Ramos (cell line): ENCODE data around the gene ASTE1.

Experiments
- in situ Hi-C: fragments of 300-500 bp; cut with MboI; formaldehyde crosslinking; loops from one replicate; pipeline ENCODE4 v1.14.3; 2022; ENCODE audit warnings: low sequenced_read_pairs; ENCODE audit not compliant: unreplicated experiment

The ASTE1 gene

GRCh38 chr3:131026321-131027151 is at the start of gene ASTE1, which contains the start of gene NEK11:
TSS of gene ASTE1 (minus strand) at chr3:131026825. CDS start at chr3:131025306, 1,519 bp downstream.
TSS of gene NEK11 (plus strand) at chr3:131026877. CDS start at chr3:131029709, 2,832 bp downstream.
- in situ Hi-C loops, result loop anchor here (25.0 kb wide), 2 partner anchors 1011 to 1361 kb away; partner anchors contain the start of gene CPNE4

- in situ Hi-C loops, result no loop called here
These were observed 49.2 kb upstream of the ASTE1 start for GRCh38 chr3:131075632-131076328.

GRCh38 chr3:131072845-131073244 is 46.2 kb upstream of the ASTE1 start:
- in situ Hi-C loops, result no loop called here

- in situ Hi-C loops, result no loop called here
These were observed 45.5 kb upstream of the ASTE1 start for GRCh38 chr3:131072099-131072559.

GRCh38 chr3:131067983-131068382 is 41.4 kb upstream of the ASTE1 start:
- in situ Hi-C loops, result no loop called here

- in situ Hi-C loops, result no loop called here
These were observed 26.6 kb upstream of the ASTE1 start for GRCh38 chr3:131053043-131053859.

- in situ Hi-C loops, result no loop called here
These were observed 23.4 kb upstream of the ASTE1 start for GRCh38 chr3:131050001-131050400.

GRCh38 chr3:131048030-131048429 is 21.4 kb upstream of the ASTE1 start:
- in situ Hi-C loops, result loop anchor here (25.0 kb wide), 2 partner anchors 989 to 1339 kb away; partner anchors contain the start of gene CPNE4

GRCh38 chr3:131047582-131047981 is 21.0 kb upstream of the ASTE1 start:
- in situ Hi-C loops, result loop anchor here (25.0 kb wide), 2 partner anchors 990 to 1340 kb away; partner anchors contain the start of gene CPNE4

- in situ Hi-C loops, result loop anchor here (25.0 kb wide), 2 partner anchors 995 to 1345 kb away; partner anchors contain the start of gene CPNE4
These were observed 15.8 kb upstream of the ASTE1 start for GRCh38 chr3:131042271-131042985.

- in situ Hi-C loops, result loop anchor here (25.0 kb wide), 2 partner anchors 999 to 1349 kb away; partner anchors contain the start of gene CPNE4
These were observed 11.7 kb upstream of the ASTE1 start for GRCh38 chr3:131038326-131038725.

- in situ Hi-C loops, result loop anchor here (25.0 kb wide), 2 partner anchors 1000 to 1350 kb away; partner anchors contain the start of gene CPNE4
These were observed 10.4 kb upstream of the ASTE1 start for GRCh38 chr3:131036986-131037385.

GRCh38 chr3:131036200-131036816 is 9.7 kb upstream of the ASTE1 start:
- in situ Hi-C loops, result loop anchor here (25.0 kb wide), 2 partner anchors 1001 to 1351 kb away; partner anchors contain the start of gene CPNE4

GRCh38 chr3:131033480-131034080 is 7.0 kb upstream of the ASTE1 start:
- in situ Hi-C loops, result loop anchor here (25.0 kb wide), 2 partner anchors 1004 to 1354 kb away; partner anchors contain the start of gene CPNE4

- in situ Hi-C loops, result loop anchor here (25.0 kb wide), 2 partner anchors 1006 to 1356 kb away; partner anchors contain the start of gene CPNE4
These were observed 5.0 kb upstream of the ASTE1 start for GRCh38 chr3:131031660-131032059.

GRCh38 chr3:131028844-131029243 is 2.2 kb upstream of the ASTE1 start:
- in situ Hi-C loops, result loop anchor here (25.0 kb wide), 2 partner anchors 1008 to 1358 kb away; partner anchors contain the start of gene CPNE4

- in situ Hi-C loops, result loop anchor here (25.0 kb wide), 2 partner anchors 1012 to 1362 kb away; partner anchors contain the start of gene CPNE4
These were observed 1.1 kb downstream of the ASTE1 start for GRCh38 chr3:131025539-131025938.

GRCh38 chr3:131020122-131020693 is 6.4 kb downstream of the ASTE1 start:
- in situ Hi-C loops, result no loop called here
